ENCODE data around the gene GAS2L1.

- TF ChIP-seq CTCF (IDR thresholded peaks at IDR 0.05) (no peak), POLR2A (IDR thresholded peaks at IDR 0.05) (peak in 1 of 2 donors; percentile 39)
These were observed 565 bp downstream of the GAS2L1 start for GRCh38 chr22:29306835-29307595.
